ENCODE results near the gene GLIPR2.
"Not testable (repeated sequence)": the region's sequence is repeated elsewhere in the genome, so short reads cannot be mapped to it uniquely, and the experiment has no call there.

The GLIPR2 gene

GRCh38 chr9:36165826-36166167 lies 29.3 kb downstream of the GLIPR2 start:
- no peak for DNase-seq

GRCh38 chr9:36166168-36166927 lies 29.8 kb downstream of the GLIPR2 start:
- DNase-seq = peak; percentile 94

GRCh38 chr9:36169166-36169565 lies 32.6 kb downstream of the GLIPR2 start, which contains the start of gene CCIN:
TSS of gene CCIN (plus strand) at chr9:36169388. CDS start at chr9:36169503, 115 bp downstream.
- no peak for DNase-seq

GRCh38 chr9:36169708-36170107 lies 33.2 kb downstream of the GLIPR2 start:
- DNase-seq = no peak

- DNase-seq = no peak
Observed at GRCh38 chr9:36170531-36170930, 34.0 kb downstream of the GLIPR2 start.

GRCh38 chr9:36173861-36174260 lies 37.3 kb downstream of the GLIPR2 start:
- no peak for DNase-seq

- no peak for DNase-seq
Observed at GRCh38 chr9:36174271-36174670, 37.7 kb downstream of the GLIPR2 start.

- no peak for DNase-seq
Observed at GRCh38 chr9:36174731-36175130, 38.2 kb downstream of the GLIPR2 start.

- not testable (repeated sequence) for DNase-seq
Observed at GRCh38 chr9:36175209-36175608, 38.7 kb downstream of the GLIPR2 start.

- DNase-seq = not testable (repeated sequence)
Observed at GRCh38 chr9:36176496-36176895, 40.0 kb downstream of the GLIPR2 start.

GRCh38 chr9:36177571-36177970 lies 41.0 kb downstream of the GLIPR2 start:
- DNase-seq = no peak

- not testable (repeated sequence) for DNase-seq
Observed at GRCh38 chr9:36180243-36180642, 43.7 kb downstream of the GLIPR2 start.

GRCh38 chr9:36187414-36187813 lies 50.9 kb downstream of the GLIPR2 start:
- DNase-seq = no peak

- DNase-seq = no peak
Observed at GRCh38 chr9:36188212-36188611, 51.7 kb downstream of the GLIPR2 start.

- no peak for DNase-seq
Observed at GRCh38 chr9:36189976-36190375, 53.4 kb downstream of the GLIPR2 start.

GRCh38 chr9:36190388-36191289 lies 54.1 kb downstream of the GLIPR2 start, which contains the start of gene CLTA:
TSS of gene CLTA (plus strand) at chr9:36190921. CDS start at chr9:36191057, 136 bp downstream.
- peak; percentile 91 for DNase-seq

- peak; percentile 56 for DNase-seq
Observed at GRCh38 chr9:36191290-36191645, 54.7 kb downstream of the GLIPR2 start.

GRCh38 chr9:36191686-36192085 lies 55.2 kb downstream of the GLIPR2 start:
- DNase-seq = no peak

GRCh38 chr9:36192196-36192595 lies 55.7 kb downstream of the GLIPR2 start:
- no peak for DNase-seq

GRCh38 chr9:36193023-36193422 lies 56.5 kb downstream of the GLIPR2 start:
- DNase-seq = no peak

- no peak for DNase-seq
Observed at GRCh38 chr9:36194326-36195000, 57.9 kb downstream of the GLIPR2 start.

- DNase-seq = no peak
Observed at GRCh38 chr9:36204906-36205547, 68.5 kb downstream of the GLIPR2 start.

GRCh38 chr9:36207016-36207415 lies 70.5 kb downstream of the GLIPR2 start:
- no peak for DNase-seq
